Upper lobe of left lung (tissue), 6 donors: ENCODE measurements around the gene FGGY. TPM values are rescaled to one million over a fixed set of nuclear protein-coding genes. Genes with fewer than 3 reads are reported as not detected.

Experiments
- ATAC-seq, 2 donors: fragments of 200-7000 bp; cut with Tn5 transposase; one replicate each; pipeline ENCODE4 v1.9.1; 2022; ENCODE audit warnings: mild to moderate bottlenecking in 2 of 2, moderate library complexity in 2 of 2; ENCODE audit not compliant: low FRiP score in 2 of 2
- DNase-seq, 2 donors: peaks; one replicate each; pipeline ENCODE4 v3.0.0-alpha.2; 2019 to 2020
- H3K27ac ChIP-seq, 4 donors: fragments of 200-600 bp; sonication (generic); one replicate each; pipeline ENCODE4 v1.5.1; 2016 to 2019
- H3K27me3 ChIP-seq, 4 donors: fragments of 200-600 bp; sonication (generic); one replicate each; pipeline ENCODE4 v1.5.1; 2017 to 2019
- H3K36me3 ChIP-seq, 4 donors: fragments of 200-600 bp; sonication (generic); one replicate each; pipeline ENCODE4 v1.5.1; 2016 to 2019
- H3K4me1 ChIP-seq, 4 donors: fragments of 200-600 bp; sonication (generic); one replicate each; pipeline ENCODE4 v1.5.1; 2018 to 2019
- H3K4me3 ChIP-seq, 4 donors: fragments of 200-600 bp; sonication (generic); one replicate each; pipeline ENCODE4 v1.5.1; 2017 to 2019; ENCODE audit warnings: mild to moderate bottlenecking in 2 of 4, moderate library complexity in 1 of 4
- H3K9me3 ChIP-seq, 4 donors: fragments of 200-600 bp; sonication (generic); one replicate each; pipeline ENCODE4 v1.5.1; 2018 to 2019
- EP300 ChIP-seq, 4 donors: sonication (generic); formaldehyde crosslinking; IDR thresholded peaks; one replicate each; pipeline ENCODE4 v1.5.1; 2017; ENCODE audit warnings: antibody characterized with exemption in 4 of 4, control low read depth in 2 of 4
- POLR2A ChIP-seq, 4 donors: fragments of 450-650 bp; IDR thresholded peaks; one replicate each; pipeline ENCODE4 v1.5.1; 2016 to 2017; ENCODE audit warnings: antibody characterized with exemption in 4 of 4, mild to moderate bottlenecking in 2 of 4
- POLR2AphosphoS5 ChIP-seq, 2 donors: sonication (generic); formaldehyde crosslinking; IDR thresholded peaks; one replicate each; pipeline ENCODE4 v1.5.1; 2017; ENCODE audit warnings: antibody characterized with exemption in 2 of 2
- WGBS, 2 donors: methylation state at CpG; one replicate each; pipeline ENCODE4 v1.1.5; 2017 to 2018; 5-methylcytosine and 5-hydroxymethylcytosine counted together
- total RNA-seq, 6 donors: library from RNA; depleted of rRNA in 4 of 6; stranded (reverse); fragments of >200 nt in 4 of 6; gene quantifications; one replicate each; pipeline versions ENCODE4 v1.1.0 to v1.2.1, GENCODE V29; 2016 to 2021
- TF ChIP-seq, protein P1 (sequence below), 6 experiments: fragments of 450-650 bp in 4 of 6; fragments of 200-600 bp in 2 of 6; sonication (generic) in 2 of 6; IDR thresholded peaks; one replicate each; pipeline ENCODE4 v1.5.1; 2016 to 2019; ENCODE audit warnings: antibody characterized with exemption in 6 of 6
- donor health status: DM: no; HTN: no; CAD: no; lungs with moderate emphysema.
- donor health status: DM: no; HTN: yes; CAD: no; lungs with severe emphysema.

FGGY gene
- total RNA-seq, 6 donors from 2014 or later: 11.8 to 51.3 (median 22.6) TPM

DNA sequence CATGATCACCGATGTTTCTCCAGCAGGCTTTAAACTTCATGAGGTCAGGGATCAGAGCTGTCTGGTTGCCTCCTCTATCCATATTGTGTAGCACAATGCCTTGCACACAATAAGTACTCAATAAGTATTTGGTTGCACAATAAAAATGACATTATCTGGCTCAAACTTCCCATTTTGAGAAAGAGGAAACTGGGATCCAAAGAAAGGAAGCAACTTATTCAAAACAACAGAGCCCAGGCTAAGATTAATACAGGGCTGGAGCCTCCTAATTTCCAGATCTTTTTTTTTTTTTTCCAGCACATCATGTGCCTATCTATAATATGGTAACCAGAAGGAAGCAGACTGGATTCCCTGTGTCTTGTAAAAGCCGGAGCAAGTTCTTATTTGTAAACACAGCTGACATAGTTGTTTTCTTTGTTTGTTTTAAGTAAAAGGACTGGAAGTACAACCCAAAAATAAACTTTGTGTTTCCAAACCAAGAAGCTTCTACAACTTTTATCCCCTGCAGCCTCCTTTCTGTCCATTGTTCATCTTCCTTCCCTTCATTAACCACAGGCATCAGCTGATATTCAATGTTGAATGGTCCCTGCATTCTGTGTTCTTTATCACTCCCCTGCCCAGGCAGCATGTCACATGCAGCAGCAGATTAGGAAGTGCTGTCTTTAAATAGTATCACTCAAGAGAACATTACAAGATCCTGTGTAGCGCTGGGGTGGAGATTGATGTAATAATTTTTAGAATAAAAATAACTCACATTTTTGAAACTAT is 446.6 kb downstream of the FGGY start:
- peak in 1 of 2 donors; percentile 72 for TF ChIP-seq POLR2AphosphoS5 (IDR thresholded peaks at IDR 0.05)
- TF ChIP-seq EP300 (IDR thresholded peaks at IDR 0.05): peak in 2 of 4 donors; percentile 6 to 59
- TF ChIP-seq, protein P1, sequence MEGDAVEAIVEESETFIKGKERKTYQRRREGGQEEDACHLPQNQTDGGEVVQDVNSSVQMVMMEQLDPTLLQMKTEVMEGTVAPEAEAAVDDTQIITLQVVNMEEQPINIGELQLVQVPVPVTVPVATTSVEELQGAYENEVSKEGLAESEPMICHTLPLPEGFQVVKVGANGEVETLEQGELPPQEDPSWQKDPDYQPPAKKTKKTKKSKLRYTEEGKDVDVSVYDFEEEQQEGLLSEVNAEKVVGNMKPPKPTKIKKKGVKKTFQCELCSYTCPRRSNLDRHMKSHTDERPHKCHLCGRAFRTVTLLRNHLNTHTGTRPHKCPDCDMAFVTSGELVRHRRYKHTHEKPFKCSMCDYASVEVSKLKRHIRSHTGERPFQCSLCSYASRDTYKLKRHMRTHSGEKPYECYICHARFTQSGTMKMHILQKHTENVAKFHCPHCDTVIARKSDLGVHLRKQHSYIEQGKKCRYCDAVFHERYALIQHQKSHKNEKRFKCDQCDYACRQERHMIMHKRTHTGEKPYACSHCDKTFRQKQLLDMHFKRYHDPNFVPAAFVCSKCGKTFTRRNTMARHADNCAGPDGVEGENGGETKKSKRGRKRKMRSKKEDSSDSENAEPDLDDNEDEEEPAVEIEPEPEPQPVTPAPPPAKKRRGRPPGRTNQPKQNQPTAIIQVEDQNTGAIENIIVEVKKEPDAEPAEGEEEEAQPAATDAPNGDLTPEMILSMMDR (IDR thresholded peaks at IDR 0.05): no peak
- no peak for TF ChIP-seq POLR2A (IDR thresholded peaks at IDR 0.05)
- WGBS, 2 donors: 23 to 42% methylated on average over 3 of the region's 3 CpGs
- no peaks in the 10 kb centered on the region for H3K9me3 ChIP-seq
- ATAC-seq (peak; percentile 64 to 82), DNase-seq (peak in 1 of 2 donors; percentile 53)
- H3K4me3 ChIP-seq: no peak overlapping the region
- no peaks in the 10 kb centered on the region for H3K27me3 ChIP-seq
- peaks cover 19 to 36% (median 27%) of the 10 kb centered on the region in 4 donors for H3K4me1 ChIP-seq
- H3K36me3 ChIP-seq: no peaks in the 10 kb centered on the region
- H3K27ac ChIP-seq: peak overlapping the region; percentile 48 to 86 (median 82)

DNA sequence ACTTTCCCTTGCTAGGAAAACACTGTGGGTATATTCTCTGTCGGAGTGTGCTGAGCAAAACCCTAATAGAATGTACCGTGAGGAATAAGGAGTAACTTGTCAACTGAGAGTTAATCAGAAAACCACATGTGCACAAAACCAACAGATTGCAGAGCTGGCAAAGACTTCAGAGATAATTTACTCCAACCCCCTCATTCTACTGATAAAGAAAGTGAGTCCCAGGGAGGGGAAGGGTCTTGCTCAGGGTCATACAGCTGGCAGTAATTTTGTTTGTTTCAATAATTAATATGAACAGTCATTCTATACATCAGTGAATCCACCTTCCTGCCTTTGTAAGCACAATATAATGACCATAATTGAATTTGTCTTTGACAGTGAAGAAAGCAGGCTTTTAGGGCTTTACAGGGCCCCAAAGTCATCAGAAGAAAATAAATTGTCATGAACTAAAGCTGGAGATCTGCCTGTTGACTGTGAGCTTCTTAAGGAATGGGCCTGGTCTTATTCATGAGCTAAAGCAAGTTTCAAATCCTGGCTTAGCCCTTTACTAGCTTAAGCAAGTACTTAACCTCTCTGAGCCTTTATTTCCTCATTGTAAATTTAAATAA is 450.6 kb downstream of the FGGY start:
- H3K36me3 ChIP-seq: no peaks in the 10 kb centered on the region
- peaks cover 25 to 37% (median 33%) of the 10 kb centered on the region in 4 donors for H3K4me1 ChIP-seq
- WGBS, 2 donors: 85 to 86% methylated on average over 2 of the region's 2 CpGs
- TF ChIP-seq POLR2AphosphoS5 (IDR thresholded peaks at IDR 0.05) (no peak), EP300 (IDR thresholded peaks at IDR 0.05) (no peak), POLR2A (IDR thresholded peaks at IDR 0.05) (no peak)
- TF ChIP-seq, protein P1 (IDR thresholded peaks at IDR 0.05): no peak
- H3K4me3 ChIP-seq: no peak overlapping the region
- ATAC-seq (no peak), DNase-seq (no peak)
- H3K9me3 ChIP-seq: no peaks in the 10 kb centered on the region
- H3K27me3 ChIP-seq: no peaks in the 10 kb centered on the region
- H3K27ac ChIP-seq: no peak overlapping the region

DNA sequence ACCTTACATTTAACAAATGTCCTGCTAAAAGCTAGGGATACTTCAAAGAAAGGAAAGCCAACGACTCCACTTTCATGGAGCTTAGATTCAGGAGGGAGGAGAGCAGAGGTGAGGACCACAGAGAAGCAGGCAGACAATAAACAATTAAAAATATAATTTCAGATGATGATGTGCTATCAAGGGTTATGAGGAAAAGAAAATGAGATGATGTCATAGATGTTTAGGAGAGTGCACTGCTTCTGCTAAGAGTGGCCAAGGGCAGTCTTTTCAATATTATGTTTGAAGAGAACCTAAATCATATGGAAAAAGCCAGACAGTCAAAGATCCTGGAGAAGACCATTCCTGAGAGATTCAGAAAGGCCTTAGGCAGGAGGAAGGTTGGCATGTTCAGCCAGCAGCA is 451.2 kb downstream of the FGGY start:
- H3K4me3 ChIP-seq: no peak overlapping the region
- H3K36me3 ChIP-seq: no peaks in the 10 kb centered on the region
- no peak for TF ChIP-seq POLR2A (IDR thresholded peaks at IDR 0.05)
- H3K9me3 ChIP-seq: no peaks in the 10 kb centered on the region
- peaks cover 19 to 31% (median 27%) of the 10 kb centered on the region in 4 donors for H3K4me1 ChIP-seq
- no peaks in the 10 kb centered on the region for H3K27me3 ChIP-seq
- ATAC-seq (no peak), DNase-seq (no peak)
- no peak overlapping the region for H3K27ac ChIP-seq
- 80 to 94% methylated on average over 1 of the region's 1 CpG for WGBS, 2 donors

DNA sequence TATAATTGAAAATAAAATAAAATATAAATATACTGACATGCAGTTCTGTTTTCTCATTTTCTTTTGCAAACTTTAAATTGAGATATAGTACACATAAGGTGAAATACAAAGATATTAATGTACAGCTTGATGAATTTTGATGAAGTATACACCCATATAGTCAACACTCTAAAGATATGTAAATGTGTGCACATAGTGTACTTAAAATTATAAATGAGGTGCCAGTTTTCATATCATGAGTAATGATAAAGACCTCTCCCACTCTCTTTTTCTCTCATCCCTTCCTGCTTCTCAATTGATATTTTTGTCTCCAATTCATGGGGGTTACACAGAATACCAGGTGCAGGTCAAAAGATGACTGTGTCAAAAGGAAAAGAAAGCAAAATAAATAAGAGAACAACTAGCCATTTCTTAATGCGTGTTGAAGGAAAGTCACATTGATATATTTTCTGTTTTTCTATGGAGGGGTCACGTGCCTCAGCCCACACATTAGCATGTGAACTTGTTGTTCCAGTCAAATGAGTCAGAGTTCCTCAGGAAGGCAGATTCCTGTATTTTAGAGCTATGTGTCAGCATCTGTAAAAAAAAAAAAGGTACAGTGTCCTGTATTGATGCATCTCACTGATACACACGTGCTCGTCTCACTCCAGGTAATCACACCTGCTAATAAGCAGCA is 453.6 kb downstream of the FGGY start:
- H3K27ac ChIP-seq: no peak overlapping the region
- TF ChIP-seq, protein P1 (IDR thresholded peaks at IDR 0.05): no peak
- TF ChIP-seq EP300 (IDR thresholded peaks at IDR 0.05) (peak in 2 of 4 donors; percentile 42 to 78), POLR2A (IDR thresholded peaks at IDR 0.05) (no peak), POLR2AphosphoS5 (IDR thresholded peaks at IDR 0.05) (peak; percentile 27 to 50)
- peaks cover 6 to 19% (median 11%) of the 10 kb centered on the region in 4 donors for H3K4me1 ChIP-seq
- DNase-seq: peak in 1 of 2 donors; percentile 55
- ATAC-seq: peak in 1 of 2 donors; percentile 75
- 58 to 68% methylated on average over 4 of the region's 4 CpGs for WGBS, 2 donors
- H3K36me3 ChIP-seq: no peaks in the 10 kb centered on the region
- no peaks in the 10 kb centered on the region for H3K9me3 ChIP-seq
- H3K27me3 ChIP-seq: no peaks in the 10 kb centered on the region
- H3K4me3 ChIP-seq: no peak overlapping the region

DNA sequence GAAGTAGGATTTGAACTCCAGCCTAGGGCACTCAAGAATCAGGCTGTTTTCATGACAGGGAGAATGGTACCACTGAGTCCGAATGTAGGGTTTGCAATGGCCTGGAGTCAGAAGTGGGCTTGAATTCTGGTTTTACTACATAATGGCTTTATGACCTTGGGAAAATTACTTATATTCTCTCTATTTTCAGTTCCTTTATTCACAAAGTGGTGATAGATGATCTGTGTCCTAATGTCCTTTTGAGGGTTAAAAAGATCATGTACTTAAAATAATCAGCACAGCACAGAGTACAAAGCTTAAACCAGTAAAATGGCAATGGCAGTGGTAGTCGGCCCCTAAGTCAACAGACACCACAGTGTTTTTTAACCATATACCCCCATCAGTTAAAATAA is 454.1 kb downstream of the FGGY start:
- Histone ChIP-seq H3K9me3 (no peaks in the 10 kb centered on the region), H3K4me1 (peaks cover 6 to 23% (median 11%) of the 10 kb centered on the region in 4 donors), H3K36me3 (no peaks in the 10 kb centered on the region), H3K27me3 (no peaks in the 10 kb centered on the region), H3K27ac (no peak overlapping the region), H3K4me3 (no peak overlapping the region)
- WGBS, 2 donors: 96 to 97% methylated on average over 2 of the region's 2 CpGs
- TF ChIP-seq POLR2AphosphoS5 (IDR thresholded peaks at IDR 0.05) (no peak), POLR2A (IDR thresholded peaks at IDR 0.05) (no peak), EP300 (IDR thresholded peaks at IDR 0.05) (no peak)
- TF ChIP-seq, protein P1 (IDR thresholded peaks at IDR 0.05): no peak
- ATAC-seq (no peak), DNase-seq (no peak)
